ENCODE measurements around the gene GNB3. TPM values are rescaled to one million over a fixed set of nuclear protein-coding genes. Genes with fewer than 3 reads are reported as not detected.

Gene GNB3
- polyA plus RNA-seq, 1 of the 3 experiments (the other 2 are of a cell fraction) = 12.9 TPM

GRCh38 chr12:6872073-6873048, 31.6 kb downstream of the GNB3 start (continued):
- peak; percentile 93 for TF ChIP-seq MXI1 (IDR thresholded peaks at IDR 0.05; ENCODE audit: low read depth, low read length)
- TF ChIP-seq SMC3 (IDR thresholded peaks at IDR 0.05; ENCODE audit: low read depth, low read length) = peak; percentile 28; the same call in 1 of the 2 replicates
- no peak; the same call in 1 of the 2 replicates for TF ChIP-seq POLR2AphosphoS5 (IDR thresholded peaks at IDR 0.05; ENCODE audit: low read depth, low read length)
- no peak for TF ChIP-seq YY1 (IDR thresholded peaks at IDR 0.05; ENCODE audit: low read depth)
- TF ChIP-seq RCOR1 (IDR thresholded peaks at IDR 0.05; ENCODE audit: low read length) = no peak
- peak; percentile 46 for TF ChIP-seq RAD21 (IDR thresholded peaks at IDR 0.05; ENCODE audit: low read length)
- no peak for TF ChIP-seq EZH2phosphoT487 (IDR thresholded peaks at IDR 0.05; ENCODE audit: borderline replicate concordance, low read depth)
- no peak for TF ChIP-seq IRF3 (IDR thresholded peaks at IDR 0.05; ENCODE audit: low read depth, low read length)
- TF ChIP-seq SIN3A (IDR thresholded peaks at IDR 0.05; ENCODE audit: borderline replicate concordance, low read depth, low read length) = 0 out of 2 replicates have a peak, but pooled peaks have one; percentile 71
- TF ChIP-seq NRF1 (IDR thresholded peaks at IDR 0.05; ENCODE audit: low read depth, low read length) = no peak
- TF ChIP-seq, protein P1, sequence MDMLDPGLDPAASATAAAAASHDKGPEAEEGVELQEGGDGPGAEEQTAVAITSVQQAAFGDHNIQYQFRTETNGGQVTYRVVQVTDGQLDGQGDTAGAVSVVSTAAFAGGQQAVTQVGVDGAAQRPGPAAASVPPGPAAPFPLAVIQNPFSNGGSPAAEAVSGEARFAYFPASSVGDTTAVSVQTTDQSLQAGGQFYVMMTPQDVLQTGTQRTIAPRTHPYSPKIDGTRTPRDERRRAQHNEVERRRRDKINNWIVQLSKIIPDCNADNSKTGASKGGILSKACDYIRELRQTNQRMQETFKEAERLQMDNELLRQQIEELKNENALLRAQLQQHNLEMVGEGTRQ (IDR thresholded peaks at IDR 0.05; ENCODE audit: borderline replicate concordance, low read depth, low read length) = no peak
- no peak for TF ChIP-seq GABPA (IDR thresholded peaks at IDR 0.05; ENCODE audit: low read depth)
- TF ChIP-seq MAX (IDR thresholded peaks at IDR 0.05; ENCODE audit: low read depth) = peak; percentile 63; the same call in 1 of the 2 replicates
- no peak for TF ChIP-seq JUND (IDR thresholded peaks at IDR 0.05)

DNA sequence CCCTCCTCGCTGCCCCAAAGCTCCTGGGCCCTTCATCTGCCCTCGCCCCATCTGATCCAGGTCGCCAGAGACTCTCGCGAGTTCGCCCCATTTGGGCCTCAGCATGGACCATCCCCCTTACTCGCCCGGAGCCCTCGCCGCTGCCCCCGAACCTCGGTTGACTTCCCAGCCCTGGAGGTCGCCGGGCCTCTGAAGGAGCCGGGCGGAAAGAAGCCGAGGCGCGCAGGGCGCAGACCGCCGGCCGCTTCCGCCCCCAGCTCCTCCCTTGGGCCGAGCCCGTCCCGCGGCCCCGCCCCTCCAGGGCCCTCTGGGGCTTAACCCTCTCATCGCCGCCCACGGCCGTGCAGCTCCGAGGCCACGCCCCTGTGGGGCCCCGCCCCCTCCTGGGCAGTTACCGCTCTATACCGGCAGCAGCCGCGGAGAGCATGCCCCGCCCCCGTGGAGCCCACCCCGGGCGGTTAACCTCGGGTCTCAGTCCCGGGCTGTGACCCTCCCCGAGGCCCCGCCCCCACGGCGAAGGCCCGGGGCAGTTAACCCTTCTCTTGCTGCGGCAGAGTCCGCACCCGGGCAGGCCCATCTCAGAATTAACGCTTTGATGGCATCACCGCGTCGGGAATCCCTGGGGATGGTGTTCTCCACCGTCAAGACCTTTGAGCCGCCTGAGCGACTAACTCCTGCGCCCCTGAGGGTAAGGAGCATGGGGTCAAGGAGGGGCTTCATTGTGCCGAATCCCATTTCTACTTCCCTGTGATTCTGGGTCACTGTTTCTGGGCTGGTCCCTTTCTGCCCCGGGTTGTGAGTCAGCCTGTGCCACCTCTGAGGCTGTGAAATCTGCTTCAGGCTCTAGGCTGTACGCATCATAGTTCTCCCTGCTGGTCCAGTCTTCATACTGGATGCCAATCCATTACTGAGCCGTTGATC, 32.6 kb downstream of the GNB3 start, which contains the start of gene SPSB2:
Gene SPSB2, minus strand, starts transcription at position 210 of the 921 bp plus-strand sequence. CDS start 402 bp downstream, outside the sequence.
- 4% methylated on average over 19 of the region's 66 CpGs for whole genome bisulfite sequencing (ENCODE audit: low lambda C conversion rate)
- peaks cover 38% of the 10 kb centered on the region for H3F3A ChIP-seq (replicated peaks; ENCODE audit: insufficient read depth)
- peaks cover 39% of the 10 kb centered on the region for H4K20me1 ChIP-seq (ENCODE audit: insufficient read depth)
- peak within 1 kb of the TSS; percentile 89 for H3K9ac ChIP-seq
- H3K27me3 ChIP-seq (ENCODE audit: insufficient read depth) = no peaks in the 10 kb centered on the region
- peak within 1 kb of the TSS; percentile 69 to 84 for H3K27ac ChIP-seq (ENCODE audit: low read depth in 2 of 2, low read length in 1 of 2)
- H3K36me3 ChIP-seq (replicated peaks in 1 of 2; ENCODE audit: control insufficient read depth in 1 of 2, insufficient read depth in 2 of 2, low read length in 1 of 2) = peaks cover 20 to 26% of the 10 kb centered on the region in 2 experiments
- POLR2A ChIA-PET = interaction anchor here (0.6 to 4.0 kb wide), 22 partner anchors 8 to 269 kb away, joined by 3 to 45 read pairs (median 4); partner anchors contain the start of genes C12orf57, CDCA3, COPS7A and ENO2
- H3K4me3 ChIP-seq (ENCODE audit: low read depth in 2 of 2, low read length in 1 of 2) = peak within 1 kb of the TSS; percentile 64 to 91
- CTCF ChIA-PET = interaction anchor here (0.9 to 10.9 kb wide), 42 partner anchors 10 to 357 kb away, joined by 3 to 164 read pairs (median 7); partner anchors contain the start of genes CDCA3, COPS7A, ENO2 and GNB3
- H2AFZ ChIP-seq (ENCODE audit: low read depth) = peak within 1 kb of the TSS; percentile 42
- DNase-seq = peak; percentile 97
- H3K79me2 ChIP-seq (ENCODE audit: insufficient read depth) = peaks cover 64% of the 10 kb centered on the region
- peak within 1 kb of the TSS; percentile 100 for H3K4me2 ChIP-seq
- no peaks in the 10 kb centered on the region for H3K9me2 ChIP-seq
- no peaks in the 10 kb centered on the region for H3K9me3 ChIP-seq
- peaks cover 30 to 39% of the 10 kb centered on the region in 2 experiments for H3K4me1 ChIP-seq (ENCODE audit: control insufficient read depth in 1 of 2, insufficient read depth in 2 of 2, low read depth in 1 of 2, low read length in 1 of 2)
- TF ChIP-seq NFIC (IDR thresholded peaks at IDR 0.05; ENCODE audit: borderline replicate concordance) = no peak
- TF ChIP-seq TCF12 (IDR thresholded peaks at IDR 0.05) = no peak
- no peak for TF ChIP-seq FOXM1 (IDR thresholded peaks at IDR 0.05; ENCODE audit: low read depth)
- no peak for TF ChIP-seq RAD21 (IDR thresholded peaks at IDR 0.05; ENCODE audit: low read length)
- no peak for TF ChIP-seq FOXJ3 (CRISPR knock-in tag; IDR thresholded peaks at IDR 0.05)
- TF ChIP-seq POLR2AphosphoS5 (IDR thresholded peaks at IDR 0.05; ENCODE audit: low read depth, low read length) = peak; percentile 76
- peak; percentile 69 for TF ChIP-seq GABPA (IDR thresholded peaks at IDR 0.05; ENCODE audit: low read depth)
- TF ChIP-seq MEF2A (IDR thresholded peaks at IDR 0.05; ENCODE audit: borderline replicate concordance, low read depth) = no peak
- TF ChIP-seq TEAD4 (IDR thresholded peaks at IDR 0.05; ENCODE audit: borderline replicate concordance, insufficient read depth) = no peak
- TF ChIP-seq CHD2 (IDR thresholded peaks at IDR 0.05; ENCODE audit: low read length, partially characterized antibody) = peak; percentile 62
- TF ChIP-seq REST (IDR thresholded peaks at IDR 0.05; ENCODE audit: low read depth, low read length) = no peak
- no peak for TF ChIP-seq FOSL2 (IDR thresholded peaks at IDR 0.05; ENCODE audit: borderline replicate concordance, low read depth)

Data from SK-N-SH (cell line).